ENCODE data around the gene MRPL44.

MRPL44 gene

GRCh38 chr2:224009605-224010315 lies 52.5 kb downstream of the MRPL44 start:
- DNase-seq (ENCODE audit: low read depth in 3 of 3) = no peak

GRCh38 chr2:224011837-224012236 lies 54.6 kb downstream of the MRPL44 start:
- DNase-seq (ENCODE audit: low read depth in 3 of 3) = no peak

DNA sequence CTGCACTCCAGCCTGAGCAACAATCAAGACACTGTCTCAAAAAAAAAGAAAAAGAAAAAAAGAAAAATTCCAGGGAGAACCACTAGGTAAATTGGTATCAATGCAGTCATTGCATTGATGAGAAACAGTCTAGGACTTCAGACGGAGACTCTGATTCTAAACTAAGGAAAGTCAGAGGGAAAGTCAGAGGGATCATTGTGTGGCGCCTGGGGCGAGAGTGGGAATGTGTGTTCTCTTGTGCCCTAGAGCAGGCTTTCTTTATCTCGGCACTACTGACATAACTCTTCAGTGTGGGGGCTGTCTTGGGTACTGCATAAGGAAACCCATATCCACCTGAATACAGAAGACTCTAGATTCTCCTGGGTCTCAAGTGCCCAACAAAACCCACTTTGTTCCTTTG lies 57.1 kb downstream of the MRPL44 start:
- no peak for DNase-seq (ENCODE audit: low read depth in 3 of 3)

GRCh38 chr2:224016963-224017362 lies 59.7 kb downstream of the MRPL44 start:
- no peak for DNase-seq (ENCODE audit: low read depth in 3 of 3)

All from stimulated activated CD4-positive, alpha-beta T cell treated with anti-CD3 and anti-CD28 coated beads, TNF-alpha, amount 100 ng/mL, for 24 hours (primary cell).